Measurements from ENCODE around the gene DCC.
"Not testable (repeated sequence)": the region's sequence is repeated elsewhere in the genome, so short reads cannot be mapped to it uniquely, and the experiment has no call there.

The DCC gene

GRCh38 chr18:53422896-53423295 is 1082.9 kb downstream of the DCC start:
- no peak for DNase-seq (ENCODE audit: low read depth)

GRCh38 chr18:53426666-53427184 is 1086.7 kb downstream of the DCC start:
- no peak for DNase-seq (ENCODE audit: low read depth)

GRCh38 chr18:53441761-53442414 is 1101.9 kb downstream of the DCC start:
- no peak for DNase-seq (ENCODE audit: low read depth)

GRCh38 chr18:53442415-53442783 is 1102.4 kb downstream of the DCC start:
- DNase-seq (ENCODE audit: low read depth): no peak

GRCh38 chr18:53443336-53443735 is 1103.3 kb downstream of the DCC start:
- no peak for DNase-seq (ENCODE audit: low read depth)

GRCh38 chr18:53443831-53444230 is 1103.8 kb downstream of the DCC start:
- no peak for DNase-seq (ENCODE audit: low read depth)

- DNase-seq (ENCODE audit: low read depth): no peak
Measured at GRCh38 chr18:53451902-53452301, 1111.9 kb downstream of the DCC start.

DNA sequence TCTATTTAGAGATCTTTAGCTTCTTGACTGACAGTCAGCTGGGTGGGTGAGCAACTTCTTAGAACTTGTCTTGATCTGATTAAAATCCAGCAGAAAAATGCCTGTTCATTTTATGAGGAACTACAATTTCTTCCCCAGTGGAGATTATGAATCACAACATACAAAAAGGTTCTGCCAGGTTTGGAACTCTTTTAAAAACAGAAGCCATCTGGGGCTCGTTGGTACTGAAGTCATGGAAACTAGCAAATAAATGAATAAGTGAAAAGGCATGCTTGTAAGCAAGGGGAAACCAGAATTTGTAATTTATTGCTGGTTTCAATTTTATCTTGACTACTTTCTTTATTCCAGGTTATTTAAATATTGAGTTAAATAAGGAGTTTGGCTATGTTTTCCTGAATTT is 1117.1 kb downstream of the DCC start:
- DNase-seq (ENCODE audit: low read depth): peak; percentile 5

- no peak for DNase-seq (ENCODE audit: low read depth)
Measured at GRCh38 chr18:53458268-53458667, 1118.3 kb downstream of the DCC start.

DNA sequence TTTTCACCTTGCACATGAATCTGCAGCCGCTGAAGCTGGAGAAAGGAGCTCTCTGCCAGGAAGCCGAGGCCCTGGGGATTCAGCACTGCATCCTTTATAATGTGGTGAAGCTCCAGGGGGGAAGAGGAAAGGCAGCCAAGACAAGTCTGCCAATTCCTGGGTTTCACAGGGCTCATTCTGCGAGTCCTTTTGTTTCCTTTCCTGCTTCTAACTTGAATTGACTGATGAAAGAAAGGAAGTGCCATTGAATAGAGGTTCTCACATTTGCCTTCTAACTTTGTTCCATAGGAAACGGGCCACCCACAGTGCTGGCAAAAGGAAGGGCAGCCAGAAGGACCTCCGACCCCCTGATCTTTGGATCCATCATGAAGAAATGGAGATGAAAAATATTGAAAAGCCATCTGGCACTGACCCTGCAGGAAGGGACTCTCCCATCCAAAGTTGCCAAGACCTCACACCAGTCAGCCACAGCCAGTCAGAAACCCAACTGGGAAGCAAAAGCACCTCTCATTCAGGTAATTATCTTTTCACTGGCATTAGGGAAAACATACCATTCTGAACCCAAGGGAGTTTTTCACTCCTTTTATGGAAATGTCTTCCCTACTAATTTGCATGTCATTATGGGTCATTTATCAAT is 1119.1 kb downstream of the DCC start:
- DNase-seq (ENCODE audit: low read depth): no peak

DNA sequence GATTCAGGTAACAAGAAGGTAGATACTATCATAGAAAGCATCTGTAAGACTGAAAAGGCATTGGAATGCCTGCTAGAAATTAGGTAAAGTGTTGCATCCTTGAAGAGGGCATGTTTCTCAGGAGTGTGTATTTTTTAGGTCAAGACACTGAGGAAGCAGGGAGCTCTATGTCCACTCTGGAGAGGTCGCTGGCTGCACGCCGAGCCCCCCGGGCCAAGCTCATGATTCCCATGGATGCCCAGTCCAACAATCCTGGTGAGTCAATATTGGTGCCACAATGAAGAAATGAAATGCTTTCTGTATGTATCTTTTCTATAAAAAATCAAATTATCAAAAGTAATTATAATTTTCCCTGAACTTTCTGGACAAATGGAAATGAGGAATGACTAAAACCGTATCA is 1127.8 kb downstream of the DCC start:
- DNase-seq (ENCODE audit: low read depth): no peak

DNA sequence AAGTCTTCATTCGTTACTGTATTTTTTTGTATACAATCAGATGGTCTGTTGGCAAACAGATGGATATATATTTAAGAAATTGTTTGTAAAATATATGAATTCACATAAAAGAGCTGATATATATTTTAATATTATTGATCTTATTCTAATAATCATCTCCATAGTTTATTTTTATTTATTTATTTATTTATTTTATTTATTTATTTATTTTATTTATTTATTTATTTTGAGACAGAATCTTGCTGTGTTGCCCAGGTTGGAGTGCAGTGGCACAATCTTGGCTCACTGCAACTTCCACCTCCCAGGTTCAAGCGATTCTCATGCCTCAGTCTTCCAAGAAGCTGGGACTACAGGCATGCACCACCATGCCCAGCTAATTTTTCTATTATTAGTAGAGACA is 1128.2 kb downstream of the DCC start:
- not testable (repeated sequence) for DNase-seq (ENCODE audit: low read depth)

GRCh38 chr18:53472546-53472945 is 1132.5 kb downstream of the DCC start:
- DNase-seq (ENCODE audit: low read depth): no peak

GRCh38 chr18:53478155-53478554 is 1138.2 kb downstream of the DCC start:
- no peak for DNase-seq (ENCODE audit: low read depth)

DNA sequence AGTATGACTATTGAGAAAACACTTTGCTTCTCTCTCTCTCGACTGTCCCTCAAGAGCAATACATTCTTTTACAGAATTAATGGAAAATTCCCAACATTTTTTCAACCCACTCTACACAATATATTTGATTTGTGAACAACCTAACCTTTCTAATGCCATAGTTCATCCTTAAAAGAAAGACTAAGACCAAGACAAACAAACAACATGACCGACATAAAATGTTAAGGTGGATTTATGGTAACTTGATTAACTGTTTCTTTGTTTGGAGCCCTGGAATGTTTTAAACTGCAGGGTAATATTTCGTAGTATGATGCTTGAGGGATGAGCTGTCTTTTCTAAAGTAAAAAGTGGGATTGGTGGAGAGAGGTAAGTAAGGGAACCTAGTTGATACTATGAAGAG is 1146.3 kb downstream of the DCC start:
- no peak for DNase-seq (ENCODE audit: low read depth)

GRCh38 chr18:53489266-53489665 is 1149.3 kb downstream of the DCC start:
- DNase-seq (ENCODE audit: low read depth): no peak

GRCh38 chr18:53490019-53490418 is 1150.0 kb downstream of the DCC start:
- no peak for DNase-seq (ENCODE audit: low read depth)

GRCh38 chr18:53496028-53496427 is 1156.0 kb downstream of the DCC start:
- no peak for DNase-seq (ENCODE audit: low read depth)

DNA sequence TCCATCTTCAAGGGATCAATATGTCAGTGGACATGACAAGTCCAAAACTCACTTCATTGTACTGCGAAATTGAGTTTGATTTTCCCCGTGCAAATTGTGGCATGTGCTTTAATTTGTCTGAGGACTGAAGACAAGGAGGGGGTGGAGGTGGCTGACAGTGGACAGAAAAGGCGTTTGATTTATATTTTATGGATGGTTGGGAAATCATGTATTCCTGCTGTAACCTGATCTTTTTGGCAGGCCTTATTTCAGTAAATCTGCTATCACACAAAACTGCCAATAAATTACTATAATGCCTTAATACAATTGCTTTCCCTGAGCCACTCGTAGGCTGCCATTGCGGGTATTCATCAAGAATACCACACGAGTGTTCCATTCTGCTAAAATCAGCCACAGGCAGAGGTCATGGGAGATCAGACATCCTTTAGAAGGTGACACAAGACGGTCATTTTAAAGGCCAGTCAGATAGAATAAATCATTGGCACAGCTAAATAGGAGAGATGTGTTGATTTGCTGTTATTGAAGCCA is 1164.0 kb downstream of the DCC start:
- no peak for DNase-seq (ENCODE audit: low read depth)

DNA sequence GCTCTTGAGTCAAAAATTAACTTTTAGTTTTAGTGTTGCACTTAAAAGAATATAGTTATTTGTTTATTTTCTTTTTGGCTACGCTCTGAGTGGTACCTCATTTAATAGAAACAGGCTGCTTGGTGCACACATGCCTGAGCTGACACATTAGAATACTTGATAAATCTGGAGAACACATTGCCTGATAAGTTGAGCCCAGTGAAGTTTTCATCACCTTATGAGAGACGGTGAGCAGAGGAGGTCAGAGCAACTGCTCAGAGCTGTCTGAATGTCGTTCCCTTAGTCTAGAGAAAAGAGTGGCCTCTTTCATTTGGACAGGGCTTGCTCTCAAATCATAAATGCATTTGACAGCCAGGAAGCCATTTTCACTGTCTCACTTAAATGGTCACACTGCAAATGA is 1168.5 kb downstream of the DCC start:
- no peak for DNase-seq (ENCODE audit: low read depth)

GRCh38 chr18:53509886-53510285 is 1169.9 kb downstream of the DCC start:
- no peak for DNase-seq (ENCODE audit: low read depth)

- not testable (repeated sequence) for DNase-seq (ENCODE audit: low read depth)
Measured at GRCh38 chr18:53511725-53512124, 1171.7 kb downstream of the DCC start.

DNA sequence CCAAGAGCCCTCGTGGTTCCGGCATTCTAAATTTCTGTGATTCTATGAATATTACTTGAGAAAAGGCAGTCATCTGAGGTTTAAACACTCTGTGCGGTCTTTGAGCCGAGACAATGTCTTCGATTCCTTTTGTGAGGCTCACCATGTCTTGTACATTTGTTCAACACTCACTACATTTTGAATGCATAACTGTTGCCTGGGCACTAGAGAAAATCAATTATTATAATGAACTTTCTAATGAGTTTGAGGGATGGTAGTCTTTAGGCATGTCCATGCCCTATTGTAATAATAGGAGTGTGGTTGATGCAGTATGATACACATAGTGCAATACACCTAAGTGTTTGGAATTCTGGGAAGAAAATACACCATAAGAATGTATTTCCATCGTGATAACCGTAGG is 1181.1 kb downstream of the DCC start:
- no peak for DNase-seq (ENCODE audit: low read depth)

Measured in stromal cell of bone marrow (primary cell).